Stomach (tissue), 9 donors: Measurements from ENCODE around the gene DCAF8. TPM values are rescaled to one million over a fixed set of nuclear protein-coding genes. Genes with fewer than 3 reads are reported as not detected.

Experiments used
- DNase-seq, 2 donors: peaks; one replicate each; pipeline versions ENCODE4 v3.0.0 to v3.0.0-alpha.2; 2013 to 2019
- H3K27ac ChIP-seq, 5 donors: fragments of 200-600 bp in 4 of 5; sonication (generic) in 4 of 5; one replicate each; pipeline ENCODE4 v1.5.1; 2013 to 2019; ENCODE audit warnings: mild to moderate bottlenecking in 1 of 5, moderate library complexity in 1 of 5
- H3K27me3 ChIP-seq, 3 donors: fragments of 200-600 bp; sonication (generic); one replicate each; pipeline ENCODE4 v1.5.1; 2017 to 2019; ENCODE audit warnings: mixed run types in 1 of 3
- H3K36me3 ChIP-seq, 4 donors: fragments of 200-600 bp; sonication (generic); 1 replicate in 3 of 4; 2 replicates in 1 of 4; pipeline ENCODE4 v1.5.1; 2016 to 2019
- H3K4me1 ChIP-seq, 4 donors: fragments of 200-600 bp; sonication (generic); one replicate each; pipeline ENCODE4 v1.5.1; 2016 to 2019
- H3K4me3 ChIP-seq, 4 donors: fragments of 200-600 bp; sonication (generic) in 3 of 4; one replicate each; pipeline ENCODE4 v1.5.1; 2016 to 2019; ENCODE audit warnings: mild to moderate bottlenecking in 1 of 4
- H3K9me3 ChIP-seq, 4 donors: fragments of 200-600 bp; sonication (generic); one replicate each; pipeline ENCODE4 v1.5.1; 2016 to 2019
- EP300 ChIP-seq: sonication (generic); formaldehyde crosslinking; IDR thresholded peaks from one replicate; pipeline ENCODE4 v1.6.1; 2017; ENCODE audit warnings: antibody characterized with exemption
- POLR2A ChIP-seq, 4 donors: fragments of 450-650 bp; IDR thresholded peaks; one replicate each; pipeline ENCODE4 v1.6.1; 2016; ENCODE audit warnings: antibody characterized with exemption in 4 of 4, control low read depth in 2 of 4, mild to moderate bottlenecking in 1 of 4, moderate library complexity in 1 of 4
- POLR2AphosphoS5 ChIP-seq, 3 donors: sonication (generic); formaldehyde crosslinking; IDR thresholded peaks; one replicate each; pipeline ENCODE4 v1.6.1; 2016; ENCODE audit warnings: antibody characterized with exemption in 3 of 3
- whole genome bisulfite sequencing, 5 donors: extraction: QIAGEN DNeasy Blood & Tissue Kit in 3 of 5; methylation state at CpG; one replicate each; pipeline versions ENCODE4 v1.1.5 to v1.1.7; 2013 to 2018; 5-methylcytosine and 5-hydroxymethylcytosine counted together
- intact Hi-C: fragments of 100-400 bp; cut with DNase I; formaldehyde crosslinking; loops from one replicate; pipeline ENCODE4 v1.15.1; 2023; ENCODE audit warnings: low total_unique reads
- polyA plus RNA-seq, 3 donors: library from polyadenylated mRNA; stranded (reverse); fragments of 200-250 nt; gene quantifications; one replicate each; pipeline ENCODE4 v1.2.3, GENCODE V29; 2013
- total RNA-seq, 5 donors: library from RNA; depleted of rRNA; stranded (reverse); fragments of >200 nt; gene quantifications; one replicate each; pipeline versions ENCODE4 v1.1.0 to v1.2.3, GENCODE V29; 2014 to 2016
- TF ChIP-seq, protein P1 (sequence below), 7 experiments: fragments of 450-650 bp in 4 of 7; fragments of 200-600 bp in 3 of 7; sonication (generic) in 3 of 7; IDR thresholded peaks; one replicate each; pipeline ENCODE4 v1.5.1; 2016 to 2019; ENCODE audit warnings: antibody characterized with exemption in 7 of 7, control low read depth in 2 of 7, mild to moderate bottlenecking in 1 of 7
- donor health status: healthy with polysubstance abuse.
- donor health status: Bipolar disorder and iron deficiency.
- donor health status: healthy.

Gene DCAF8
- total and polyA plus RNA-seq, 8 donors, result 39.4 to 267 (median 86.4) TPM

DNA sequence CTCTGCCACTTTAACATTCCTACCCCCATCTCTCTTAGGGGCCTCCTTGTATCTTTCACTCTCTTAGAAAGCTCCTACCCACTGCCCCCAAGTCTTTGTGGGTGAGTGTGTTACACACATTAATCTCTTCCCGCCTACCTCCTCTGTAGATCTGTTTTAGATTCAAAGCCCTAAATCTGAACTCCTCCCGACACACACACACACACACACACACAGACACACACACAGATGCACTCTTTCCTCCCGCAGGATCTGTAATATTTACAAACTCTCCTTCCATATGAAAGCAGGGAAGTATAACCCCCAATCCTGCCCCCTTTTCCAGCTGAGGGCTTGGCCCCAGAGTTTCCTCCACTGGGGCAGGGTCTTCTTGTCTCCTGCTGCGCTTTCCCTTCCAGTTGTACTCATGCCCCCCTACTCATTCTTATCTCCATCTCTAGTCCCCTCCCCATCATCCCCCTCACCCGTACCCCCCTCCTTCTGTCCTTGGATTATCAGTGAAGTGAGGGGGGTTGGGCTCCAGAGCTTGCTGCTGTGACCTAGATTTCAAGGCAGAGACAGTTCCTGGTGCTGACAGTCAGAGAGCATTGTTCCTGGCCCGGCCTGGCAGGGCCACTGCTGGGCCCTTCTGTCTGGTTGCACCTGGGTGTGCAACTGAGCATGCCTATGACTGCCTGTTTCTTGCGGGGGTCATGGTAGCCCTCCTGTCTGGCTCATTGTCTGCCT lies 52.9 kb downstream of the DCAF8 start:
- H3K4me1 ChIP-seq, result peaks cover 31 to 65% (median 60%) of the 10 kb centered on the region in 4 donors
- TF ChIP-seq POLR2AphosphoS5 (IDR thresholded peaks at IDR 0.05) (no peak), EP300 (no peak), POLR2A (IDR thresholded peaks at IDR 0.05) (no peak)
- TF ChIP-seq, protein P1, sequence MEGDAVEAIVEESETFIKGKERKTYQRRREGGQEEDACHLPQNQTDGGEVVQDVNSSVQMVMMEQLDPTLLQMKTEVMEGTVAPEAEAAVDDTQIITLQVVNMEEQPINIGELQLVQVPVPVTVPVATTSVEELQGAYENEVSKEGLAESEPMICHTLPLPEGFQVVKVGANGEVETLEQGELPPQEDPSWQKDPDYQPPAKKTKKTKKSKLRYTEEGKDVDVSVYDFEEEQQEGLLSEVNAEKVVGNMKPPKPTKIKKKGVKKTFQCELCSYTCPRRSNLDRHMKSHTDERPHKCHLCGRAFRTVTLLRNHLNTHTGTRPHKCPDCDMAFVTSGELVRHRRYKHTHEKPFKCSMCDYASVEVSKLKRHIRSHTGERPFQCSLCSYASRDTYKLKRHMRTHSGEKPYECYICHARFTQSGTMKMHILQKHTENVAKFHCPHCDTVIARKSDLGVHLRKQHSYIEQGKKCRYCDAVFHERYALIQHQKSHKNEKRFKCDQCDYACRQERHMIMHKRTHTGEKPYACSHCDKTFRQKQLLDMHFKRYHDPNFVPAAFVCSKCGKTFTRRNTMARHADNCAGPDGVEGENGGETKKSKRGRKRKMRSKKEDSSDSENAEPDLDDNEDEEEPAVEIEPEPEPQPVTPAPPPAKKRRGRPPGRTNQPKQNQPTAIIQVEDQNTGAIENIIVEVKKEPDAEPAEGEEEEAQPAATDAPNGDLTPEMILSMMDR (IDR thresholded peaks at IDR 0.05), result no peak
- no peak overlapping the region for H3K4me3 ChIP-seq
- 46 to 61% (median 49%) methylated on average over 7 of the region's 7 CpGs for WGBS, 5 donors
- peak overlapping the region in 3 of 5 donors; percentile 93 to 94 (median 94) for H3K27ac ChIP-seq
- H3K36me3 ChIP-seq, result peaks cover 41 to 71% (median 60%) of the 10 kb centered on the region in 4 donors
- H3K9me3 ChIP-seq, result no peaks in the 10 kb centered on the region
- peak in 1 of 2 donors; percentile 48 for DNase-seq
- intact Hi-C loops, result no loop called here
- no peaks in the 10 kb centered on the region for H3K27me3 ChIP-seq

GRCh38 chr1:160208557-160209320 lies 53.6 kb downstream of the DCAF8 start:
- H3K4me3 ChIP-seq, result no peak overlapping the region
- 66 to 76% (median 70%) methylated on average over 6 of the region's 6 CpGs for WGBS, 5 donors
- H3K4me1 ChIP-seq, result peaks cover 37 to 69% (median 65%) of the 10 kb centered on the region in 4 donors
- intact Hi-C loops, result no loop called here
- no peaks in the 10 kb centered on the region for H3K9me3 ChIP-seq
- H3K36me3 ChIP-seq, result peaks cover 33 to 63% (median 52%) of the 10 kb centered on the region in 4 donors
- no peak for DNase-seq
- TF ChIP-seq, protein P1 (IDR thresholded peaks at IDR 0.05), result no peak
- TF ChIP-seq POLR2AphosphoS5 (IDR thresholded peaks at IDR 0.05) (no peak), POLR2A (IDR thresholded peaks at IDR 0.05) (no peak), EP300 (no peak)
- no peaks in the 10 kb centered on the region for H3K27me3 ChIP-seq
- H3K27ac ChIP-seq, result peak overlapping the region in 4 of 5 donors; percentile 93 to 95 (median 94)

GRCh38 chr1:160207771-160208556 lies 54.4 kb downstream of the DCAF8 start:
- intact Hi-C loops, result no loop called here
- Histone ChIP-seq H3K27me3 (no peaks in the 10 kb centered on the region), H3K27ac (peak overlapping the region in 4 of 5 donors; percentile 93 to 95 (median 94)), H3K4me3 (no peak overlapping the region), H3K36me3 (peaks cover 26 to 56% (median 45%) of the 10 kb centered on the region in 4 donors), H3K9me3 (no peaks in the 10 kb centered on the region), H3K4me1 (peaks cover 37 to 70% (median 65%) of the 10 kb centered on the region in 4 donors)
- no peak for DNase-seq
- 62 to 79% (median 68%) methylated on average over 9 of the region's 9 CpGs for WGBS, 5 donors
- TF ChIP-seq, protein P1 (IDR thresholded peaks at IDR 0.05), result no peak
- TF ChIP-seq POLR2A (IDR thresholded peaks at IDR 0.05), result no peak
- no peak for TF ChIP-seq EP300
- no peak for TF ChIP-seq POLR2AphosphoS5 (IDR thresholded peaks at IDR 0.05)
